ENCODE results near the gene CHKB.
"Not testable (repeated sequence)": the region's sequence is repeated elsewhere in the genome, so short reads cannot be mapped to it uniquely, and the experiment has no call there.

CHKB gene

DNA sequence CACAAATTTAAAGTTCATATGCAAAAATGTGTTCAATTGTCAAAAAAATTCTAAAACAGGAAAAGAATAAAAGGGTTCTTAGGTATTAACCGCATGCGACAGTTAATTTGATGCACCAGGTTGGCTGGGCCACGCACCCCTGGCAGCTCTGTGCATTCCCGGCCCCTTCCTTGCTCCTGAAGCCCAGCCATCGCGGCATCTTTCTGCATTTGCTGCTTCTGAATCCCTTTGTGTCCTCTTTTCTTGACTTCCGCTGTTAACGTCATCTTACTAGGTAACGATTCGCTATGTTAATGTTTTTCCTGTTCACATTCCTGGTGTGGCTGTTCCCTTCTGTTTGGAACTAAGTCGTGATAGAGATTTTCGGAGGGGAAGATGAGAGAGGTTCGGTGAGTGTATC lies 44.9 kb downstream of the CHKB start:
- Histone ChIP-seq H3K4me1 (ENCODE audit: control insufficient read depth in 1 of 2, insufficient read depth in 1 of 2, low read depth in 1 of 2, low read length in 1 of 2) (peaks cover 84 to 99% of the 10 kb centered on the region in 2 experiments), H3K27ac (peak overlapping the region; percentile 100), H3K36me3 (no peaks in the 10 kb centered on the region)

GRCh38 chr22:50536226-50536625 lies 46.4 kb downstream of the CHKB start:
- H3K36me3 ChIP-seq = no peaks in the 10 kb centered on the region
- no peaks in the 10 kb centered on the region for H3K9me3 ChIP-seq
- peak overlapping the region; percentile 100 for H3K27ac ChIP-seq
- TF ChIP-seq CTCF (IDR thresholded peaks at IDR 0.05) = no peak
- no peak overlapping the region for H3K4me3 ChIP-seq (ENCODE audit: low read depth in 1 of 2, low read length in 1 of 2)
- no peaks in the 10 kb centered on the region for H3K27me3 ChIP-seq
- peaks cover 82 to 91% of the 10 kb centered on the region in 2 experiments for H3K4me1 ChIP-seq (ENCODE audit: control insufficient read depth in 1 of 2, insufficient read depth in 1 of 2, low read depth in 1 of 2, low read length in 1 of 2)

More for the DNA sequence above, 44.9 kb downstream of the CHKB start:
- Histone ChIP-seq H3K9me3 (no peaks in the 10 kb centered on the region), H3K27me3 (no peaks in the 10 kb centered on the region), H3K4me3 (ENCODE audit: low read depth in 1 of 2, low read length in 1 of 2) (peak overlapping the region; percentile 44 to 59)
- no peak for TF ChIP-seq CTCF (IDR thresholded peaks at IDR 0.05)

DNA sequence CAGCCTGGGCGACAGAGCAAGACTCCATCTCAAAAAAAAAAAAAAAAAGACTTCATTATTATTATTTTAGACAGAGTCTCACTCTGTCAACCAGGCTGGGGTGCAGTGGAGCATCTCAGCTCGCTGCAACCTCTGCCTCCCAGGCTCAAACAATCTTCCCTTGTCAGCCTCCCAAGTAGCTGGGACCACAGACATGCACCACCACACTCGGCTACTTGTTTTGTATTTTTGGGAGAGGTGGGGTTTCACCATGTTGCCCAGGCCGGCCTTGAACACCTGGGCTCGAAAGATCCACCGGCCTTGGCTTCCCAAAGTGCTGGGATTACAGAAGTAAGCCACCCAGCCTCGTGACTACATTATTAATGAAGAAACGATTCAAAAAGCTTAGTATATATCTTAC lies 47.5 kb downstream of the CHKB start:
- Histone ChIP-seq H3K27me3 (no peaks in the 10 kb centered on the region), H3K4me3 (ENCODE audit: low read depth in 1 of 2, low read length in 1 of 2) (no peak overlapping the region), H3K27ac (peak overlapping the region; percentile 98), H3K36me3 (no peaks in the 10 kb centered on the region), H3K4me1 (ENCODE audit: control insufficient read depth in 1 of 2, insufficient read depth in 1 of 2, low read depth in 1 of 2, low read length in 1 of 2) (peaks cover 73 to 79% of the 10 kb centered on the region in 2 experiments), H3K9me3 (no peaks in the 10 kb centered on the region)
- TF ChIP-seq CTCF (IDR thresholded peaks at IDR 0.05) = no peak

DNA sequence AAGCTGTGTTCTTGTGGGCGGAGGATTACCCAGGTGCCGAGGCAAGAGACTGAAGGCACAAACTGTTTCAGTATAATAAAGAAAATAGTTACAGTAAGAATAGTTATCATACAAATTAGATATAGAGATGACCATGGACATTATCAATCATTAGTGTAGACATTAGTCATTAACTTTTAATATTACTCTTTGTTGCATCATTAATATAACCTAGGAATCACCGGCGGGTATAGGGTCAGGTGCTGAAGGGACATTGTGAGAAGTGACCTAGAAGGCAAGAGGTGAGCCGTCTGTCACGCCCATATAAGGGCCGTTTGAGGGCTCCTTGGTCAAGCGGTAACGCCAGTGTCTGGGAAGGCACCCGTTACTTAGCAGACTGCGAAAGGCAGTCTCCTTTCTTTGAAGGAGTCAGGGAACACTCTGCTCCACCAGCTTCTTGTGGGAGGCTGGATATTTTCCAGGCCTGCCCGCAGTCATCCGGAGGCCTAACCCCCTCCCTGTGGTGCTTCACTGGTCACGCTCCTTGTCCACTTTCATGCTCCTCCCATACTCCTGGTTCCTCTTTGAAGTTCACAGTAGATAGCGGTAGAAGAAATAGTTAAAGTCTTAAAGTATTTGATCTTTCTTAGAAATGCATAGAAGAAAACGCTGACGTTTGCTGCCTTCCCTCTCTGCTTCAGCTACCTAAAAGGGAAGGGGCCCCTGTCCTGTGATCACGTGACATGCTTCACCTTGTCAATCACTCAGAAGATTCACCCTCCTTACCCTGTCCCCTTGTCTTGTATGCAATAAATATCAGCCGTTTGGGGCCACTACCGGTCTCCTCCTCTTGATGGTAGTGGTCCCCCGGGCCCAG lies 48.6 kb downstream of the CHKB start:
- Histone ChIP-seq H3K27ac (peak overlapping the region; percentile 98), H3K4me1 (ENCODE audit: control insufficient read depth in 1 of 2, insufficient read depth in 1 of 2, low read depth in 1 of 2, low read length in 1 of 2) (peaks cover 64 to 71% of the 10 kb centered on the region in 2 experiments)
- not testable (repeated sequence) for H3K27me3 ChIP-seq

DNA sequence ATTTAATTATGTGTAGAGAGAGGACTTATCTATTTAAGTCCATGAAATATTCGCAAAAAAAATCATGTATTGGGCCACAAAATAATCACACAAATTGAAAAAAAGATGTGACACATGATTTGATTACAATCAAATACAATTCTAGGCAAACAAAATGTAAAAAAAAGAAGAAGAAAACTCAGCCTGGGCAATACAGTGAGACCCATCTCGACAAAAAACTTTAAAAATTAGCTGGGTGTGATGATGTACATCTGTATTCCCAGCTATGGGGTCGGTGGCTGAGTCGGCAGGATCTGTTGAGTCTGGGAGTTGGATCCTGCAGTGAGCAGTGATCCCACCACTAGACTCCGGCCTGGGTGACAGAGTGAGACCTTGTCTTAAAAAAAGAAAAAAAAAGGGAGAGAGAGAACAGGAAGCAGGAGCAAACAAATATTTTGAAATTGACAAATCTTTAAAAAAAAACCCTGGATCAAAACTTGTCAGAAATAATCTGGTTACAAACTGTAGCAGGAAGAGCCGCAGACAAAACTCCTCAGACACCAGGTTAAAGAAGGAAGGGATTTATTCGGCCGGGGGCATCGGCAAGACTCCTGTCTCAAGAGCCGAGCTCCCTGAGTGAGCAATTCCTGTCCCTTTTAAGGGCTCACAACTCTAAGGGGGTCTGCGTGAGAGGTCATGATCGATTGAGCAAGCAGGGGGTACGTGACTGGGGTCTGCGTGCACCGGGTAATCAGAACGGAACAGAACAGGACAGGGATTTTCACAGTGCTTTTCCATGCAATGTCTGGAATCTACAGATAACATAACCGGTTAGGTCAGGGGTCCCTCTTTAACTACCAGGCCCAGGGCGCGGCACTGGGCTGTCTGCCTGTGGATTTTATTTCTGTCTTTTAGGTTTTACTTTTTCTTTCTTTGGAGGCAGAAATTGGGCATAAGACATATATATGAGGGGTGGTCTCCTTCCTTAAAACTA lies 49.5 kb downstream of the CHKB start:
- TF ChIP-seq CTCF (IDR thresholded peaks at IDR 0.05) = no peak
- Histone ChIP-seq H3K9me3 (no peaks in the 10 kb centered on the region), H3K4me3 (ENCODE audit: low read depth in 1 of 2, low read length in 1 of 2) (peak overlapping the region; percentile 81 to 98), H3K27me3 (no peaks in the 10 kb centered on the region), H3K4me1 (ENCODE audit: control insufficient read depth in 1 of 2, insufficient read depth in 1 of 2, low read depth in 1 of 2, low read length in 1 of 2) (peaks cover 64 to 71% of the 10 kb centered on the region in 2 experiments), H3K27ac (peak overlapping the region; percentile 98), H3K36me3 (peaks cover 14% of the 10 kb centered on the region)

More for the DNA sequence above, 48.6 kb downstream of the CHKB start:
- not testable (repeated sequence) for H3K36me3 ChIP-seq, H3K9me3 ChIP-seq
- peak overlapping the region; percentile 35 to 36 for H3K4me3 ChIP-seq (ENCODE audit: low read depth in 1 of 2, low read length in 1 of 2)

Data from neutrophil (primary cell).